Measurements from ENCODE around the gene IGF1R.
A peak's percentile ranks its signal among the peaks of the same experiment; 100 is the strongest.

IGF1R gene

GRCh38 chr15:98778960-98779359 lies 130.6 kb downstream of the IGF1R start:
- DNase-seq, result no peak

DNA sequence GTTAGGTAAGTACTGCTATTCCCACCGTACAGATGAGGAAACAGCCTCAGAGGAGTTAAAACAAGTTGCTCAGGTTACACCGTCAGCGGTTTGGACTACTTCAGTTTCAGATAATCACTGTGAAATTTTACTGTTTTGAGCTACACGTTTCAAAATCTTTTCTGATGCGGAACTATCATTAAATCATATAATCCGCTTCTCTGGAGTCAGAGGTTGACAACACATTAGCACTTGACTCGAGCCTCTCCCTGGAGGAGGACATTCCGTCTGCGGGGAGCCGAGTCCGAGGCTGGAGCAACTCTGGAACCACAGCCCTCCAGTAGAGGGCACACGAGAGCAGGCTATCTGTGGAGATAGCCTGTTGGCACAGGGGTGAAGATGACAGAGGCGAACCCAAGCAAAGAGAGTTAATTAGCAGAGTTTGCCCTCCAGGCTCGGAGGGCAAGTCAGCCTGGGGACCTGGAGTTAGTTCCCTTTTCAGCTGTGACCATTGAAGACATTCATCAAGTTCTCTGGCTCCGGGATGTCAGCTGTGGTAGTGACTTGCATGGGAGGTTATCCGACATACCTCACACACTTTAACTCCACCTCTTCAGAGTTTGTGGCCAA lies 131.2 kb downstream of the IGF1R start:
- DNase-seq, result peak; percentile 38

DNA sequence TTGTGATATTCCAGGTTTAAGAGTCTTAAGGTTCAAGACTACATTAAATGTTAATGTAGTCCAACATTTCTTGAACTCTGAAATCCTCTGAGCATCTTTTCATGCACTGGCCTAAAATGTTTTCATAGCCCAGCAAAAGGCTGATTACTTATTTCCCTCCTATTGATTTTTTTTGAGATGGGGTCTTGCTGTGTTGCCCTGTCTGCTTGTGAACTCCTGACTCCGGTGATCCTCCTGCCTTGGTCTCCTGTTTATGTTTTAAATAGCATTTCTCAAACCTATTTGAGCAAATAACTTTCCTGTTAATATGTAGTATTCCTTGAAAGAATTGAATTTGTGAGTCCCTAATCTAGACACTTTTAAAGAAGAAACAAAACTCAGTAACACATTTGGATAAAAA lies 133.5 kb downstream of the IGF1R start:
- no peak for DNase-seq

DNA sequence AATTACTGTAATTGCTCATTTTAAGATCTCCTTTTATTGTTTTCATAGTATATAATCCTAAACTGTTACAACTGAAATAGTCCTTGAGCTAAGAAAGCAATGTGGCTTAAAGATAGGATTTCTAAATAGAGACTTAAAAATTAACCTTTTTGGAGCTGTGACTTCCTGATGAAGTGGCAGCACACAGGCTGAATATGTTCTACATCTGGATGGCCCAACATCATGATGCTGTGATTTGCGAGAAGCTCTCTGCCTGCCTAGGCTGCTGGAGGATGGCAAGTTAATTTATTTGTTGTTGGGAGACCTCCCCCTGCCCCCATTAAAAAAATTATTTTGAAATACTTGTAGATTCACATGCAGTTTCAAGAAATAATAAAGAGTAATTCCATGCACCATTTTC lies 134.5 kb downstream of the IGF1R start:
- DNase-seq, result no peak

- DNase-seq, result no peak
Observed at GRCh38 chr15:98785431-98785806, 137.1 kb downstream of the IGF1R start.

DNA sequence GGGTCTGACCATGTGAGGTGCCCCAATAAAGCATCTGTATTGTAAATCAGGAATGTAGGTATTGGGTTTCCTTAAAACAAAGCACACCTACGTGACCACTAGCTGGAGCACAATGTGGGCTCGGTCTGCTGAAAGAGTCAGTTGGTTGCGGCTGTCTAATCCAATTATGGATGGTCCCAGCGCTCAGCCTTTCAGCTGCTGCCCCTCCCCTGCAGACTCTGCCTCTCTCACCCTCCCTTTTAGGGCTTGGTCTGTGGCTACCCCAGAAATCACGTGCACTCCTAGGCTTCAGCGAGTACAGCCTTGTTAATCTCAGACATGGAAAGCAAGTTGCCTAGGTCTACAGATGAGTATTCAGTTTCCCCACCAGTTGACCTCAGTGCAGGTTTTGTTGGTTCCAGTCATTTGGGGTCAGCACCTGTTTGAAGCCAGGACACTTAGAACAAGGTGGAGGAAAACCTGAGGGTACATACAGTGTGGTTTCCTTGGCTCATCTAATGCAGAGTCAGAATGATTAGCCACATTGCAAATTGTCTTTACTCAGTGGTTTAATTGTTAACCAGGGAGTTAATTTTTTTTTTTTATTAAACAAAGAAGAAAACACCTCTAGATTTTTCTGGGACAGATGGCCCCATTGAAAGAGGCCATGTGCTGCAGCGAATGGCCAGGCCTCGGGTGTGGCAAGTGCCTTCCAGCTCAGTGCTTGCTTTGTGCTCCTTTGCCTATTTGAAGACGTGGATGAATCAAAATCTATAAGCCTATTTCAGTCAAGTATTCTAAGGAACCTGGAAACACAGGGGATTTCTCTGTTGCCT lies 137.7 kb downstream of the IGF1R start:
- no peak for DNase-seq

DNA sequence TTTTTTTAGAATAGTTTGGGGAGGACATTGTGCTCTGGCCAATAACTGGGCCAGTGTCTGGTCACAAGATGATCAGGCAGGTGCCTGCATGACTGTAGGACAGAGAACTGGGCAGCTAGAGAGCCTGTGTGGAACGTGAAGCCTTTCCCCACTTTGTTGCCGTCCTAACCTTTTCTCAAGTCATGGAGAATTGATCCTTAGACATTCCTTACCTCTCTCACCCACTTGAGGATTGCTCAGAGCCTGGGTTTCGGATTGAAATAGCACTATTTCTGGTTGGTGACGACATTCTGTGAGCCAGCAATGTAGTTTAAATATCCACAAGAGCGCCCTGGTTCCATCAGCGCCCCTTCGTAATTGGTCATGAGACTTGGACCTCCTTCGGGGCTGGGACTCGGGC lies 138.4 kb downstream of the IGF1R start:
- no peak for DNase-seq

GRCh38 chr15:98787194-98787593 lies 138.9 kb downstream of the IGF1R start:
- DNase-seq, result no peak

- DNase-seq, result no peak
Observed at GRCh38 chr15:98787936-98788757, 139.8 kb downstream of the IGF1R start.

DNA sequence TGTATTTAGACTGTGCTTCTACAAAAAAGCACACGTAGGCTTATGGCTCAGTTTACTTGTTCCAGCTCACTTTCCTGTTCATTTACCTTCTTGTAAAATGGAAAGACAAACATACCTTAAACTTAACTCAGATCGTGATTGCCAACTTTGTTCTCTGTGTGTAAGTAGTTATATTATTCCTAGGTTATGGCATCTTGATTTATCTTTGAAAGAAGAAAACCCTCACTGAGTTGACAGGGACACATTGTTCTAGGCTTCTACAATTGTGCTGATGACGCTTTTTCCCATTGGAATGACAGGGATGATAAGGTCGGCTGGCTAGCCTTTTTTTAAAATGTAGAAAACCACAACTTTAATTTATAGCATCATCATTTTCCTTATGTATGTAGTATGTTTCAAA lies 140.7 kb downstream of the IGF1R start:
- DNase-seq, result no peak

DNA sequence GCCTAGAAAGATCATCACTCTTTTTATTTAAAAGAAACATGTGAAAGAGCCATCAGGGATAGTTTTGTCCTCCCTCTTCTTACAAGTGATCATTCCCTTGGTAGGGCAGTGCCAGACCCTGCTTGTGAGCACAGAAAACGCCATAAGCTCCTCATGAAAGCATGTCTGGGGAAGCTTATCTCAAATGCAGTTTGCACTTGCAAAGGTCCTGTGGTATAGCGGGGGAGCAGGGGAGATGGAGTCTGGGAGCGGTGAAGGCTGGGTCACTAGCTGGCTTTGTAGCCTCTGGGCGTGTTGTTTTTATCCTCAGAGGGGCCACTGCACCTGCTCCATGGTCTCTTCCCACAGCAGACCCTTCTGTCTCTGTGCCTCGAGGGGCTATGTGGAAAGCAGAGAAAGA lies 141.9 kb downstream of the IGF1R start:
- no peak for DNase-seq

GRCh38 chr15:98791046-98791701 lies 142.8 kb downstream of the IGF1R start:
- DNase-seq, result no peak

- DNase-seq, result no peak
Observed at GRCh38 chr15:98792117-98792516, 143.8 kb downstream of the IGF1R start.

- DNase-seq, result no peak
Observed at GRCh38 chr15:98794211-98794610, 145.9 kb downstream of the IGF1R start.

DNA sequence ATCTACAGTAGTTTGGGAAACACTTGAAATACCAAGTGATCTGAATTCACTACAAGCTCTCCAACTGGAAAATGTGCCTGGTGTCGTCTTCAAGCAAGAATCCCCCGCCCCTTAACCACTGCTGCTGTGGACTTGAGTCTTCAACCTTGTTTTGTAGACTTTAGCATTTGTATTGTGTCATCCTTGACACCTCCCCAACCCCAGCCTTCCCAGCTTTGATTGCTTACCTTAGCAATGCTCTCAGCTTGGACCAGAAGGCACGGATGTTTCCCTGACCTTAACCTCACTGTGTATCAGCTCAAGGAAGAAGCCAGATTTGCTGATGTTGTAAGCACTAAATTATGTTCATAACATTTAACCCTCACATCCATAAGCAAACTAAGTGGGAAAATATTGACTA lies 146.4 kb downstream of the IGF1R start:
- DNase-seq, result no peak

DNA sequence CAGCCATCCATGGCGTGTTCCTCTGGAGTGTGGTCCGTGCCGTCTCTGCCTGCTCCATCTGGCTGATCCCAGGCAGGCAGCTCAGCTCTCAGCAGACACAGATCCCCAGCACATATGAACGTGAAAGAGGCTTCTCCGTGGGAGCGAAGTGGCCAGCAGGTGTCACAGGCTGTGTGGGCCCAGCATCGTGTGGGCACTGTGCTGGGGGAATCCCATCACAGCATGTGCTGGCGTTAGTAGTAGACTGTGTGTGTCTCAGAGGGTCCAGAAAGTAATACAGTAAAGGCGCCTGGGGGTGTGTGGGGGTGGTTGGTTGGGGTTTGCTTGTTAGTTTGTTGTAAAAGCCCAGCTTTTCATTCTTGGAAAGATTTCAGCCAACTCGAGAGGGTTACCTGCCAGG lies 147.6 kb downstream of the IGF1R start:
- DNase-seq, result no peak

DNA sequence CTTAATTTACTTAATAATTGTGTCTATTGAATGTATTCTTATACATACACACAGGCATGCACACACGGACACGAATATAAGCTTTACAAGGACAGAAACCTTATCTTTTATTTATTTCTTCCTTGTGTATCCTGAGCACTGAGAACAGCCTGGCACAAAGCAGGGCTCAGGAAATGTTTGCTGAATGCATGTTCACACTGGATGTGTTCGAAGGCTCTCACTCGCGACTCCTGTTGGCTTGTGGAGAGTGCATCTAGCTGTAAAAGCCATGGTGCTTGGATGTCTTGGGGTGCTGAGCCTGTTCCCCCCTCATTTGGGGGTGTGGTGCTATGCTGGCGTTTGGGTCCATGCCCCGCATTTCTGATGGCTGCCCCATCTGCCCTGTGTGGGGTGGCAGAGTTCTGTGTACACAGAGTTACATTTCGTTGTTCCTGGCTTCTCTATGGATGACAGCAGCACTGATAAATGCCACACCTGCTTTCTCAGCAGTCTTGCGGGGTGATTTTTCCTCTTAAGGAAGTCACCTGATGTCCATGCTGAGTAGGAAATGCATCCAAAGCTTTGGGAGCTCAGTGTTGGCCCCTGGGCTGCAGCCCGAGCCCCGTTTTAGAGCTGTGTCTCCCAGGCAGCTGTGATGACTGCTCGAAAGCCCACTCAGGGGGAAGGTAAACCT lies 148.5 kb downstream of the IGF1R start:
- no peak for DNase-seq

GRCh38 chr15:98798375-98798893 lies 150.1 kb downstream of the IGF1R start:
- no peak for DNase-seq

GRCh38 chr15:98799461-98800390 lies 151.4 kb downstream of the IGF1R start:
- no peak for DNase-seq

- no peak for DNase-seq
Observed at GRCh38 chr15:98800437-98801233, 152.3 kb downstream of the IGF1R start.

- peak; percentile 24 for DNase-seq
Observed at GRCh38 chr15:98801234-98801561, 152.9 kb downstream of the IGF1R start.
